SK-N-SH (cell line): ENCODE data around the gene DTX1. TPM values are rescaled to one million over a fixed set of nuclear protein-coding genes. Genes with fewer than 3 reads are reported as not detected.

Source experiments
- CTCF ChIA-PET: fragments of 300-600, 350-600 bp; formaldehyde crosslinking; extraction: SDS; loops from one replicate; lab custom pipeline; 2021; lab: Yijun Ruan, JAX
- POLR2A ChIA-PET: fragments of 350-600 bp; sonication (Branson Sonifier 250); formaldehyde crosslinking; extraction: SDS; loops from one replicate; lab custom pipeline; 2020; ENCODE audit warnings: antibody characterized with exemption, inconsistent platforms; lab: Yijun Ruan, JAX
- DNase-seq: peaks from one replicate; pipeline ENCODE4 v3.0.0; 2012
- H2AFZ ChIP-seq: fragments of 200-600 bp; sonication (generic); 2 replicates; pipeline ENCODE4 v1.8.1; 2016; ENCODE audit warnings: antibody characterized with exemption, mild to moderate bottlenecking, low read depth
- H3F3A ChIP-seq: fragments of 200-600 bp; sonication (generic); replicated peaks from 2 replicates; pipeline ENCODE3; 2016; ENCODE audit warnings: antibody characterized with exemption, mild to moderate bottlenecking; ENCODE audit not compliant: insufficient read depth
- H3K27ac ChIP-seq, 2 experiments: fragments of 200-500 bp in 1 of 2; fragments of 200-600 bp in 1 of 2; sonication (Bioruptor generic) in 1 of 2; sonication (generic), shearing (Covaris generic) in 1 of 2; 2 replicates each; pipeline versions ENCODE4 v1.5.1 to v1.6.1; 2014 to 2016; ENCODE audit warnings: low read depth in 2 of 2, inconsistent platforms in 1 of 2, low read length in 1 of 2, mild to moderate bottlenecking in 1 of 2, mixed read lengths in 1 of 2
- H3K27me3 ChIP-seq: fragments of 200-600 bp; sonication (generic), shearing (Covaris generic); 2 replicates; pipeline ENCODE4 v1.6.1; 2016; ENCODE audit warnings: mixed run types; ENCODE audit not compliant: insufficient read depth
- H3K36me3 ChIP-seq, 2 experiments: fragments of 200-500 bp in 1 of 2; fragments of 200-600 bp in 1 of 2; sonication (Bioruptor generic) in 1 of 2; sonication (generic) in 1 of 2; replicated peaks in 1 of 2; 2 replicates each; pipeline versions ENCODE3 to v1.5.1; 2014 to 2016; ENCODE audit warnings: low read length in 1 of 2, mild to moderate bottlenecking in 1 of 2; ENCODE audit not compliant: insufficient read depth in 2 of 2, control insufficient read depth in 1 of 2
- H3K4me1 ChIP-seq, 2 experiments: fragments of 200-500 bp in 1 of 2; fragments of 200-600 bp in 1 of 2; sonication (Bioruptor generic) in 1 of 2; sonication (generic), shearing (Covaris generic) in 1 of 2; 2 replicates each; pipeline versions ENCODE4 v1.5.1 to v1.6.1; 2014 to 2016; ENCODE audit warnings: low read depth in 1 of 2, low read length in 1 of 2, mixed run types in 1 of 2; ENCODE audit not compliant: insufficient read depth in 2 of 2, control insufficient read depth in 1 of 2
- H3K4me2 ChIP-seq: fragments of 200-600 bp; sonication (generic), shearing (Covaris generic); 2 replicates; pipeline ENCODE4 v1.6.1; 2017; ENCODE audit warnings: mixed run types
- H3K4me3 ChIP-seq, 2 experiments: fragments of 200-500 bp in 1 of 2; fragments of 200-600 bp in 1 of 2; sonication (Bioruptor generic) in 1 of 2; sonication (generic), shearing (Covaris generic) in 1 of 2; 2 replicates each; pipeline versions ENCODE4 v1.5.1 to v1.8.1; 2014 to 2016; ENCODE audit warnings: low read depth in 2 of 2, inconsistent platforms in 1 of 2, low read length in 1 of 2, mild to moderate bottlenecking in 1 of 2, mixed read lengths in 1 of 2, moderate library complexity in 1 of 2
- H3K79me2 ChIP-seq: fragments of 200-600 bp; sonication (generic); 2 replicates; pipeline ENCODE4 v1.8.1; 2017; ENCODE audit warnings: mild to moderate bottlenecking; ENCODE audit not compliant: insufficient read depth
- H3K9ac ChIP-seq: fragments of 200-600 bp; sonication (generic); 2 replicates; pipeline ENCODE4 v1.6.1; 2017; ENCODE audit warnings: mixed run types
- H3K9me2 ChIP-seq: fragments of 200-600 bp; sonication (generic); 2 replicates; pipeline ENCODE4 v1.6.1; 2017; ENCODE audit warnings: mixed run types
- H3K9me3 ChIP-seq: fragments of 200-600 bp; sonication (generic); 2 replicates; pipeline ENCODE4 v1.6.1; 2017; ENCODE audit warnings: mixed run types, mild to moderate bottlenecking, moderate library complexity
- H4K20me1 ChIP-seq: fragments of 200-600 bp; sonication (generic); 2 replicates; pipeline ENCODE4 v1.6.1; 2017; ENCODE audit warnings: mild to moderate bottlenecking, mixed run types; ENCODE audit not compliant: insufficient read depth
- CHD2 ChIP-seq: fragments of 150-350 bp; IDR thresholded peaks from 2 replicates; pipeline ENCODE4 v1.6.1; 2018; ENCODE audit warnings: low read length; ENCODE audit not compliant: partially characterized antibody
- EZH2phosphoT487 ChIP-seq: fragments of 200-600 bp; sonication (generic); IDR thresholded peaks from 2 replicates; pipeline ENCODE4 v1.6.1; 2017; ENCODE audit warnings: low read depth, mixed run types, mild to moderate bottlenecking, antibody characterized with exemption, moderate library complexity, borderline replicate concordance
- GATA2 ChIP-seq: sonication (generic); formaldehyde crosslinking; IDR thresholded peaks from 2 replicates; pipeline ENCODE4 v1.5.0; 2020; ENCODE audit warnings: mild to moderate bottlenecking, missing genetic modification reagents
- NFIC ChIP-seq: IDR thresholded peaks from 2 replicates; pipeline ENCODE4 v1.4.0; 2012; ENCODE audit warnings: borderline replicate concordance
- NRF1 ChIP-seq: IDR thresholded peaks from 2 replicates; pipeline ENCODE4 v1.6.1; 2012; ENCODE audit warnings: low read depth, mild to moderate bottlenecking, low read length
- RCOR1 ChIP-seq: fragments of 150-350 bp; IDR thresholded peaks from 2 replicates; pipeline ENCODE4 v1.6.1; 2017; ENCODE audit warnings: antibody characterized with exemption, low read length
- SIN3A ChIP-seq: IDR thresholded peaks from 2 replicates; pipeline ENCODE4 v1.6.1; 2012; ENCODE audit warnings: low read depth, mild to moderate bottlenecking, low read length, moderate library complexity, borderline replicate concordance
- TAF1 ChIP-seq: IDR thresholded peaks from 2 replicates; pipeline ENCODE4 v1.6.1; 2012; ENCODE audit warnings: low read depth, mild to moderate bottlenecking, low read length, moderate library complexity, borderline replicate concordance
- USF1 ChIP-seq: IDR thresholded peaks from 2 replicates; pipeline ENCODE4 v1.4.0; 2012; ENCODE audit warnings: low read depth, borderline replicate concordance
- WGBS: methylation state at CpG from one replicate; pipeline ENCODE4 v1.1.6; 2017; ENCODE audit warnings: low lambda C conversion rate; 5-methylcytosine and 5-hydroxymethylcytosine counted together
- polyA plus RNA-seq, 3 experiments: library from polyadenylated mRNA; depleted of rRNA; stranded (reverse); fragments of >200 nt; gene quantifications; 2 replicates each; pipeline ENCODE4 v1.2.3, GENCODE V29; 2012
- TF ChIP-seq, protein P1 (sequence below): fragments of 150-350 bp; IDR thresholded peaks from 2 replicates; pipeline ENCODE4 v1.6.1; 2017; ENCODE audit warnings: antibody characterized with exemption, low read length, low read depth, borderline replicate concordance
- TF ChIP-seq, protein P2 (sequence below): IDR thresholded peaks from 2 replicates; pipeline ENCODE4 v1.4.0; 2012; ENCODE audit warnings: low read depth, borderline replicate concordance
- TF ChIP-seq, protein P3 (sequence below): fragments of 150-350 bp; IDR thresholded peaks from 2 replicates; pipeline ENCODE4 v1.6.1; 2016; ENCODE audit warnings: mild to moderate bottlenecking, low read depth, low read length

DTX1 gene
- polyA plus RNA-seq, 1 of the 3 experiments (the other 2 are of a cell fraction), result 0.72 TPM

DNA sequence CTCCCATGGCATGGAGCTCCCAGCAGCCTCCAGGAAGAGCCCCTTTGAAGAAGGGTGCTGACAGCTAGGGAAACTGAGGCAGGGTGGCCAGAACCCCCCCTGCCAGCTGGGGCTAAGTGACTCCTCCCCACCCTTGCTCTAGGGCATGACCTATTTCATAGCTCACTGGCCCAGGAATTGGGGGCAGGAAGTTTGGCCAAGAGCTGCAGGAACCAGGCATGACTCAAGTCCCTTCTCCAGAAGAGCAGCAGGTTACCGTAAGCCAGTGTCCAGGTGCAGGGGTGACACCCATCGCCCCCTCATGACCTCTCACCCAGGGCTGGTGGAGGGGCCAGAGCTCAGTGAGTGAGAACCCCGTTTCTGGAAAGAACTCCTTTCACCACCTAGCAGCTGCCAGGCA is 77.1 kb downstream of the DTX1 start:
- Histone ChIP-seq H3K4me1 (peaks cover 0 to 2% of the 10 kb centered on the region in 2 experiments; a peak in 1 of 4 replicates), H3K9me2 (no peaks in the 10 kb centered on the region), H2AFZ (no peak overlapping the region), H3K79me2 (no peaks in the 10 kb centered on the region), H3K27ac (no peak overlapping the region), H3K9ac (no peak overlapping the region), H3F3A (no peaks in the 10 kb centered on the region), H3K9me3 (no peaks in the 10 kb centered on the region), H3K36me3 (no peaks in the 10 kb centered on the region), H4K20me1 (no peaks in the 10 kb centered on the region), H3K4me3 (no peak overlapping the region), H3K27me3 (no peaks in the 10 kb centered on the region), H3K4me2 (no peak overlapping the region)
- POLR2A ChIA-PET, result no interaction called here
- TF ChIP-seq TAF1 (no peak), NRF1 (no peak), SIN3A (no peak), RCOR1 (no peak), EZH2phosphoT487 (no peak), GATA2 (CRISPR knock-in tag) (no peak), NFIC (no peak), CHD2 (no peak), USF1 (no peak)
- TF ChIP-seq, protein P1, sequence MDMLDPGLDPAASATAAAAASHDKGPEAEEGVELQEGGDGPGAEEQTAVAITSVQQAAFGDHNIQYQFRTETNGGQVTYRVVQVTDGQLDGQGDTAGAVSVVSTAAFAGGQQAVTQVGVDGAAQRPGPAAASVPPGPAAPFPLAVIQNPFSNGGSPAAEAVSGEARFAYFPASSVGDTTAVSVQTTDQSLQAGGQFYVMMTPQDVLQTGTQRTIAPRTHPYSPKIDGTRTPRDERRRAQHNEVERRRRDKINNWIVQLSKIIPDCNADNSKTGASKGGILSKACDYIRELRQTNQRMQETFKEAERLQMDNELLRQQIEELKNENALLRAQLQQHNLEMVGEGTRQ, result no peak
- TF ChIP-seq, protein P2, sequence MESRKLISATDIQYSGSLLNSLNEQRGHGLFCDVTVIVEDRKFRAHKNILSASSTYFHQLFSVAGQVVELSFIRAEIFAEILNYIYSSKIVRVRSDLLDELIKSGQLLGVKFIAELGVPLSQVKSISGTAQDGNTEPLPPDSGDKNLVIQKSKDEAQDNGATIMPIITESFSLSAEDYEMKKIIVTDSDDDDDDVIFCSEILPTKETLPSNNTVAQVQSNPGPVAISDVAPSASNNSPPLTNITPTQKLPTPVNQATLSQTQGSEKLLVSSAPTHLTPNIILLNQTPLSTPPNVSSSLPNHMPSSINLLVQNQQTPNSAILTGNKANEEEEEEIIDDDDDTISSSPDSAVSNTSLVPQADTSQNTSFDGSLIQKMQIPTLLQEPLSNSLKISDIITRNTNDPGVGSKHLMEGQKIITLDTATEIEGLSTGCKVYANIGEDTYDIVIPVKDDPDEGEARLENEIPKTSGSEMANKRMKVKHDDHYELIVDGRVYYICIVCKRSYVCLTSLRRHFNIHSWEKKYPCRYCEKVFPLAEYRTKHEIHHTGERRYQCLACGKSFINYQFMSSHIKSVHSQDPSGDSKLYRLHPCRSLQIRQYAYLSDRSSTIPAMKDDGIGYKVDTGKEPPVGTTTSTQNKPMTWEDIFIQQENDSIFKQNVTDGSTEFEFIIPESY, result no peak
- TF ChIP-seq, protein P3, sequence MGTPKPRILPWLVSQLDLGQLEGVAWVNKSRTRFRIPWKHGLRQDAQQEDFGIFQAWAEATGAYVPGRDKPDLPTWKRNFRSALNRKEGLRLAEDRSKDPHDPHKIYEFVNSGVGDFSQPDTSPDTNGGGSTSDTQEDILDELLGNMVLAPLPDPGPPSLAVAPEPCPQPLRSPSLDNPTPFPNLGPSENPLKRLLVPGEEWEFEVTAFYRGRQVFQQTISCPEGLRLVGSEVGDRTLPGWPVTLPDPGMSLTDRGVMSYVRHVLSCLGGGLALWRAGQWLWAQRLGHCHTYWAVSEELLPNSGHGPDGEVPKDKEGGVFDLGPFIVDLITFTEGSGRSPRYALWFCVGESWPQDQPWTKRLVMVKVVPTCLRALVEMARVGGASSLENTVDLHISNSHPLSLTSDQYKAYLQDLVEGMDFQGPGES, result no peak
- DNase-seq, result no peak
- CTCF ChIA-PET, result interaction anchor here (1.1 to 6.4 kb wide), 7 partner anchors 12 to 85 kb away, joined by 3 to 49 read pairs (median 7); partner anchors contain the start of gene CFAP73
- 20% methylated on average over 1 of the region's 3 CpGs for WGBS
